ENCODE results near the gene ANKRD31. TPM values are rescaled to one million over a fixed set of nuclear protein-coding genes. Genes with fewer than 3 reads are reported as not detected.
"Not testable (repeated sequence)": the region's sequence is repeated elsewhere in the genome, so short reads cannot be mapped to it uniquely, and the experiment has no call there.

The ANKRD31 gene
- total RNA-seq, 1 donor from 2014 or later, result 0.05 TPM

GRCh38 chr5:75265731-75266130, 29.1 kb upstream of the ANKRD31 start:
- Mint-ChIP-seq H3K36me3 (ENCODE audit: low read depth, unreplicated experiment) (peaks cover 5% of the 10 kb centered on the region), H3K4me3 (ENCODE audit: unreplicated experiment) (no peak overlapping the region), H3K9me3 (ENCODE audit: unreplicated experiment) (peaks cover 5% of the 10 kb centered on the region), H3K27ac (ENCODE audit: unreplicated experiment) (no peak overlapping the region), H3K4me1 (ENCODE audit: unreplicated experiment) (no peaks in the 10 kb centered on the region), H3K27me3 (ENCODE audit: unreplicated experiment) (peaks cover 2% of the 10 kb centered on the region)
- no peak for TF ChIP-seq CTCF (IDR thresholded peaks at IDR 0.05; ENCODE audit: unreplicated experiment)
- no peak for DNase-seq (ENCODE audit: low spot score)

GRCh38 chr5:75262271-75262670, 25.6 kb upstream of the ANKRD31 start:
- Mint-ChIP-seq H3K9me3 (ENCODE audit: unreplicated experiment) (no peaks in the 10 kb centered on the region), H3K27ac (ENCODE audit: unreplicated experiment) (no peak overlapping the region), H3K27me3 (ENCODE audit: unreplicated experiment) (peaks cover 2% of the 10 kb centered on the region), H3K4me3 (ENCODE audit: unreplicated experiment) (no peak overlapping the region), H3K4me1 (ENCODE audit: unreplicated experiment) (no peaks in the 10 kb centered on the region), H3K36me3 (ENCODE audit: low read depth, unreplicated experiment) (no peaks in the 10 kb centered on the region)
- DNase-seq (ENCODE audit: low spot score), result no peak
- no peak for TF ChIP-seq CTCF (IDR thresholded peaks at IDR 0.05; ENCODE audit: unreplicated experiment)

- DNase-seq (ENCODE audit: low spot score), result no peak
- peaks cover 7% of the 10 kb centered on the region for H3K9me3 Mint-ChIP-seq (ENCODE audit: unreplicated experiment)
- TF ChIP-seq CTCF (IDR thresholded peaks at IDR 0.05; ENCODE audit: unreplicated experiment), result no peak
- H3K27me3 Mint-ChIP-seq (ENCODE audit: unreplicated experiment), result no peaks in the 10 kb centered on the region
- no peak overlapping the region for H3K4me3 Mint-ChIP-seq (ENCODE audit: unreplicated experiment)
- H3K4me1 Mint-ChIP-seq (ENCODE audit: unreplicated experiment), result no peaks in the 10 kb centered on the region
- H3K36me3 Mint-ChIP-seq (ENCODE audit: low read depth, unreplicated experiment), result no peaks in the 10 kb centered on the region
- H3K27ac Mint-ChIP-seq (ENCODE audit: unreplicated experiment), result no peak overlapping the region
Observed at GRCh38 chr5:75260708-75261107, 24.0 kb upstream of the ANKRD31 start.

GRCh38 chr5:75250452-75250851, 13.8 kb upstream of the ANKRD31 start:
- H3K9me3 Mint-ChIP-seq (ENCODE audit: unreplicated experiment); H3K4me3 Mint-ChIP-seq (ENCODE audit: unreplicated experiment); H3K36me3 Mint-ChIP-seq (ENCODE audit: low read depth, unreplicated experiment); H3K27ac Mint-ChIP-seq (ENCODE audit: unreplicated experiment); DNase-seq (ENCODE audit: low spot score); H3K27me3 Mint-ChIP-seq (ENCODE audit: unreplicated experiment); H3K4me1 Mint-ChIP-seq (ENCODE audit: unreplicated experiment): not testable (repeated sequence)

- H3K27ac Mint-ChIP-seq (ENCODE audit: unreplicated experiment), result no peak overlapping the region
- H3K9me3 Mint-ChIP-seq (ENCODE audit: unreplicated experiment), result no peaks in the 10 kb centered on the region
- no peak for TF ChIP-seq CTCF (IDR thresholded peaks at IDR 0.05; ENCODE audit: unreplicated experiment)
- H3K27me3 Mint-ChIP-seq (ENCODE audit: unreplicated experiment), result no peaks in the 10 kb centered on the region
- no peak overlapping the region for H3K4me3 Mint-ChIP-seq (ENCODE audit: unreplicated experiment)
- H3K4me1 Mint-ChIP-seq (ENCODE audit: unreplicated experiment), result no peaks in the 10 kb centered on the region
- no peak for DNase-seq (ENCODE audit: low spot score)
- H3K36me3 Mint-ChIP-seq (ENCODE audit: low read depth, unreplicated experiment), result no peaks in the 10 kb centered on the region
Observed at GRCh38 chr5:75245023-75245422, 8.3 kb upstream of the ANKRD31 start.

GRCh38 chr5:75243510-75243909, 6.8 kb upstream of the ANKRD31 start:
- Mint-ChIP-seq H3K36me3 (ENCODE audit: low read depth, unreplicated experiment) (no peaks in the 10 kb centered on the region), H3K9me3 (ENCODE audit: unreplicated experiment) (no peaks in the 10 kb centered on the region), H3K27me3 (ENCODE audit: unreplicated experiment) (no peaks in the 10 kb centered on the region), H3K27ac (ENCODE audit: unreplicated experiment) (no peak overlapping the region), H3K4me3 (ENCODE audit: unreplicated experiment) (no peak overlapping the region), H3K4me1 (ENCODE audit: unreplicated experiment) (no peaks in the 10 kb centered on the region)
- DNase-seq (ENCODE audit: low spot score), result no peak
- TF ChIP-seq CTCF (IDR thresholded peaks at IDR 0.05; ENCODE audit: unreplicated experiment), result no peak

Data from endothelial cell (in vitro differentiated cells).